ENCODE measurements around the gene PMS1.
A peak's percentile ranks its signal among the peaks of the same experiment; 100 is the strongest.
"Not testable (repeated sequence)": the region's sequence is repeated elsewhere in the genome, so short reads cannot be mapped to it uniquely, and the experiment has no call there.

PMS1 gene

GRCh38 chr2:189866296-189866695, 82.0 kb downstream of the PMS1 start:
- DNase-seq, result no peak

GRCh38 chr2:189868896-189869295, 84.6 kb downstream of the PMS1 start:
- no peak for DNase-seq

GRCh38 chr2:189870381-189871085, 86.3 kb downstream of the PMS1 start:
- DNase-seq, result no peak

- no peak for DNase-seq
Observed at GRCh38 chr2:189873696-189874095, 89.4 kb downstream of the PMS1 start.

- peak; percentile 76 for DNase-seq
Observed at GRCh38 chr2:189874586-189875320, 90.5 kb downstream of the PMS1 start.

GRCh38 chr2:189876271-189876670, 92.0 kb downstream of the PMS1 start:
- DNase-seq, result no peak

- no peak for DNase-seq
Observed at GRCh38 chr2:189879716-189880081, 95.4 kb downstream of the PMS1 start.

- DNase-seq, result no peak
Observed at GRCh38 chr2:189880429-189880828, 96.2 kb downstream of the PMS1 start.

GRCh38 chr2:189880832-189881492, 96.7 kb downstream of the PMS1 start:
- no peak for DNase-seq

GRCh38 chr2:189885368-189885767, 101.1 kb downstream of the PMS1 start:
- no peak for DNase-seq

GRCh38 chr2:189892546-189893294, 108.5 kb downstream of the PMS1 start:
- DNase-seq, result not testable (repeated sequence)

- DNase-seq, result peak; percentile 54
Observed at GRCh38 chr2:189896809-189897208, 112.6 kb downstream of the PMS1 start.

GRCh38 chr2:189899101-189899500, 114.9 kb downstream of the PMS1 start:
- DNase-seq, result no peak

- DNase-seq, result peak; percentile 33
Observed at GRCh38 chr2:189900726-189901125, 116.5 kb downstream of the PMS1 start.

- no peak for DNase-seq
Observed at GRCh38 chr2:189901664-189902063, 117.4 kb downstream of the PMS1 start.

GRCh38 chr2:189913821-189914220, 129.6 kb downstream of the PMS1 start:
- no peak for DNase-seq

GRCh38 chr2:189916651-189917050, 132.4 kb downstream of the PMS1 start:
- DNase-seq, result no peak

Measured in OCI-M1 (cell line).